ENCODE measurements around the gene DEPDC5.

DEPDC5 gene

DNA sequence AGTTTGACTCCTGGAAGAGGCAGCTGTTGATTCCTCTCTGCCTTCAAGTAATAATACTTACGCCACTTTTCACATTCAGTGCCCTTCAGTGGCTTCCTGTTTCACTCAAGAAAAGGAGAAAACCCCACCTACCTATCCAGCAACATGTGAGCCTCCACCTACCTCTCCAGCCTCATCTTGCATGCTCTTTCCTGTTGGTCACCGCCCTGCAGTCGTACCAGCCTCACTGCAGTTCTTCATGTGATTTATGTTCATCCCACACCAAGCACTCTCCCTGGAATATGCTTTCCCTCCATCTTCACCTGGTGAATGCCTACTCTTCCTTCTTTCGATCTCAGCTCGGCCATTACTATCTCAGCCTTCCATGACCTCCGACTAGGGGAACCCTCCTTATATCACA, 168.7 kb downstream of the DEPDC5 start:
- peak overlapping the region; percentile 66 for H3K27ac ChIP-seq (replicated peaks)
- no peaks in the 10 kb centered on the region for H3K27me3 ChIP-seq (ENCODE audit: insufficient read depth, poor library complexity, severe bottlenecking)
- TF ChIP-seq, protein P1, sequence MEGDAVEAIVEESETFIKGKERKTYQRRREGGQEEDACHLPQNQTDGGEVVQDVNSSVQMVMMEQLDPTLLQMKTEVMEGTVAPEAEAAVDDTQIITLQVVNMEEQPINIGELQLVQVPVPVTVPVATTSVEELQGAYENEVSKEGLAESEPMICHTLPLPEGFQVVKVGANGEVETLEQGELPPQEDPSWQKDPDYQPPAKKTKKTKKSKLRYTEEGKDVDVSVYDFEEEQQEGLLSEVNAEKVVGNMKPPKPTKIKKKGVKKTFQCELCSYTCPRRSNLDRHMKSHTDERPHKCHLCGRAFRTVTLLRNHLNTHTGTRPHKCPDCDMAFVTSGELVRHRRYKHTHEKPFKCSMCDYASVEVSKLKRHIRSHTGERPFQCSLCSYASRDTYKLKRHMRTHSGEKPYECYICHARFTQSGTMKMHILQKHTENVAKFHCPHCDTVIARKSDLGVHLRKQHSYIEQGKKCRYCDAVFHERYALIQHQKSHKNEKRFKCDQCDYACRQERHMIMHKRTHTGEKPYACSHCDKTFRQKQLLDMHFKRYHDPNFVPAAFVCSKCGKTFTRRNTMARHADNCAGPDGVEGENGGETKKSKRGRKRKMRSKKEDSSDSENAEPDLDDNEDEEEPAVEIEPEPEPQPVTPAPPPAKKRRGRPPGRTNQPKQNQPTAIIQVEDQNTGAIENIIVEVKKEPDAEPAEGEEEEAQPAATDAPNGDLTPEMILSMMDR (IDR thresholded peaks at IDR 0.05; ENCODE audit: insufficient read depth, low read length) = no peak
- no peak for TF ChIP-seq POLR2AphosphoS5 (IDR thresholded peaks at IDR 0.05; ENCODE audit: low read depth)
- TF ChIP-seq, protein P2, sequence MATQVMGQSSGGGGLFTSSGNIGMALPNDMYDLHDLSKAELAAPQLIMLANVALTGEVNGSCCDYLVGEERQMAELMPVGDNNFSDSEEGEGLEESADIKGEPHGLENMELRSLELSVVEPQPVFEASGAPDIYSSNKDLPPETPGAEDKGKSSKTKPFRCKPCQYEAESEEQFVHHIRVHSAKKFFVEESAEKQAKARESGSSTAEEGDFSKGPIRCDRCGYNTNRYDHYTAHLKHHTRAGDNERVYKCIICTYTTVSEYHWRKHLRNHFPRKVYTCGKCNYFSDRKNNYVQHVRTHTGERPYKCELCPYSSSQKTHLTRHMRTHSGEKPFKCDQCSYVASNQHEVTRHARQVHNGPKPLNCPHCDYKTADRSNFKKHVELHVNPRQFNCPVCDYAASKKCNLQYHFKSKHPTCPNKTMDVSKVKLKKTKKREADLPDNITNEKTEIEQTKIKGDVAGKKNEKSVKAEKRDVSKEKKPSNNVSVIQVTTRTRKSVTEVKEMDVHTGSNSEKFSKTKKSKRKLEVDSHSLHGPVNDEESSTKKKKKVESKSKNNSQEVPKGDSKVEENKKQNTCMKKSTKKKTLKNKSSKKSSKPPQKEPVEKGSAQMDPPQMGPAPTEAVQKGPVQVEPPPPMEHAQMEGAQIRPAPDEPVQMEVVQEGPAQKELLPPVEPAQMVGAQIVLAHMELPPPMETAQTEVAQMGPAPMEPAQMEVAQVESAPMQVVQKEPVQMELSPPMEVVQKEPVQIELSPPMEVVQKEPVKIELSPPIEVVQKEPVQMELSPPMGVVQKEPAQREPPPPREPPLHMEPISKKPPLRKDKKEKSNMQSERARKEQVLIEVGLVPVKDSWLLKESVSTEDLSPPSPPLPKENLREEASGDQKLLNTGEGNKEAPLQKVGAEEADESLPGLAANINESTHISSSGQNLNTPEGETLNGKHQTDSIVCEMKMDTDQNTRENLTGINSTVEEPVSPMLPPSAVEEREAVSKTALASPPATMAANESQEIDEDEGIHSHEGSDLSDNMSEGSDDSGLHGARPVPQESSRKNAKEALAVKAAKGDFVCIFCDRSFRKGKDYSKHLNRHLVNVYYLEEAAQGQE (IDR thresholded peaks at IDR 0.05; ENCODE audit: insufficient replicate concordance, low read depth) = no peak
- TF ChIP-seq SPI1 (IDR thresholded peaks at IDR 0.05; ENCODE audit: borderline replicate concordance, low read depth) = no peak
- TF ChIP-seq GABPA (IDR thresholded peaks at IDR 0.05; ENCODE audit: low read depth) = no peak
- DNase-seq (ENCODE audit: low read depth in 1 of 2, low spot score in 1 of 2) = peak in 1 of 2 experiments; percentile 29
- no peak overlapping the region for H3K4me3 ChIP-seq (replicated peaks; ENCODE audit: insufficient read depth, low read length)

DNA sequence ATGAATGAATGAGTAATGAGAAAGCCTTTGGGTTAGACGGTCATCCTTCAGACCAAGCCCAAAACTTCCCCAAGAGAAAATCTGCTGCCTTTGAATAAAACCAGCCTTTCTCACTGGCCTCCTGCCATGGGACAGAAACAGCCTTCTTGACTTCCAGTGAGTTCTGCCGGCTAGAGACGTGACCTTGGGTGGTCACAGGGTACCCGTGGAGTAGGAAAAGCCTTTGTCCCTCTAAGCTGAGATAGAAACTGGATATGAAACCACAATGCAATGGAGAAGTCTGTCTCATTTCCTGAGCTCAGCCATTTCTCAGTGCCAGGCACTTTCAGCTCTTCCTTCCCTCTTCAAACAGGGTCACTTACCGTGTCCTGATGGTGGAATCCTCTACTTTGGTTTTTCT, 169.3 kb downstream of the DEPDC5 start:
- peak overlapping the region; percentile 66 for H3K27ac ChIP-seq (replicated peaks)
- H3K4me3 ChIP-seq (replicated peaks; ENCODE audit: insufficient read depth, low read length) = no peak overlapping the region
- DNase-seq (ENCODE audit: low read depth in 1 of 2, low spot score in 1 of 2) = peak in 1 of 2 experiments; percentile 33
- no peaks in the 10 kb centered on the region for H3K27me3 ChIP-seq (ENCODE audit: insufficient read depth, poor library complexity, severe bottlenecking)
- TF ChIP-seq, protein P2 (IDR thresholded peaks at IDR 0.05; ENCODE audit: insufficient replicate concordance, low read depth) = no peak
- TF ChIP-seq, protein P1 (IDR thresholded peaks at IDR 0.05; ENCODE audit: insufficient read depth, low read length) = no peak
- TF ChIP-seq GABPA (IDR thresholded peaks at IDR 0.05; ENCODE audit: low read depth) = no peak
- no peak for TF ChIP-seq POLR2AphosphoS5 (IDR thresholded peaks at IDR 0.05; ENCODE audit: low read depth)
- TF ChIP-seq SPI1 (IDR thresholded peaks at IDR 0.05; ENCODE audit: borderline replicate concordance, low read depth) = no peak

DNA sequence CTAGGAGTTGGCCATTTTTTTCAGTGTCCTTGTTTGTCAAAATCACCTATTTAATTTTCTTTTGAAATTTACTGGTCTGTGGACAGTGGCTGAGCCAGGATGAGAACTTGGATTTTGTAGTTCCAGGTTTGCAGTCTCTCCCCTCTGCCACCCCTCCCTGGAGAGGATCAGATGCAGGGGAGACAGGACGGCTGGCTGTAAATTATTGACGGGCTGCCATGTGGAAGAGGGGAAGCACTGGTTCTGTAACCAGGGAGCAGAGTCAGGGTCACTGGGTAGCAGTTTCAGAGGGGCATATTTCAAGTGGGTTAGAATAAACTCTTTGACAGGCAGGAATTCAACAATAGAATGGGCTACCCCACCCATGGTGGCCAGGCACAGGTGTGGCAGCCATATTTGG, 169.9 kb downstream of the DEPDC5 start:
- no peak overlapping the region for H3K4me3 ChIP-seq (replicated peaks; ENCODE audit: insufficient read depth, low read length)
- no peaks in the 10 kb centered on the region for H3K27me3 ChIP-seq (ENCODE audit: insufficient read depth, poor library complexity, severe bottlenecking)
- no peak for DNase-seq (ENCODE audit: low read depth in 1 of 2, low spot score in 1 of 2)
- H3K27ac ChIP-seq (replicated peaks) = peak overlapping the region; percentile 66
- TF ChIP-seq POLR2AphosphoS5 (IDR thresholded peaks at IDR 0.05; ENCODE audit: low read depth) (no peak), SPI1 (IDR thresholded peaks at IDR 0.05; ENCODE audit: borderline replicate concordance, low read depth) (no peak), GABPA (IDR thresholded peaks at IDR 0.05; ENCODE audit: low read depth) (no peak)
- TF ChIP-seq, protein P2 (IDR thresholded peaks at IDR 0.05; ENCODE audit: insufficient replicate concordance, low read depth) = no peak
- TF ChIP-seq, protein P1 (IDR thresholded peaks at IDR 0.05; ENCODE audit: insufficient read depth, low read length) = no peak
